Activated T-helper 1 cell treated with anti-CD3 and anti-CD28 coated beads, Interleukin-2, amount 50 U/mL, for 16 hours (primary cell): Measurements from ENCODE around the gene ZBTB18.
"Not testable (repeated sequence)": the region's sequence is repeated elsewhere in the genome, so short reads cannot be mapped to it uniquely, and the experiment has no call there.

Experiments used
- DNase-seq, 2 donors: peaks; one replicate each; pipeline ENCODE4 v3.0.0-alpha.2; 2020; ENCODE audit warnings: low read depth in 1 of 2, low spot score in 1 of 2

ZBTB18 gene

DNA sequence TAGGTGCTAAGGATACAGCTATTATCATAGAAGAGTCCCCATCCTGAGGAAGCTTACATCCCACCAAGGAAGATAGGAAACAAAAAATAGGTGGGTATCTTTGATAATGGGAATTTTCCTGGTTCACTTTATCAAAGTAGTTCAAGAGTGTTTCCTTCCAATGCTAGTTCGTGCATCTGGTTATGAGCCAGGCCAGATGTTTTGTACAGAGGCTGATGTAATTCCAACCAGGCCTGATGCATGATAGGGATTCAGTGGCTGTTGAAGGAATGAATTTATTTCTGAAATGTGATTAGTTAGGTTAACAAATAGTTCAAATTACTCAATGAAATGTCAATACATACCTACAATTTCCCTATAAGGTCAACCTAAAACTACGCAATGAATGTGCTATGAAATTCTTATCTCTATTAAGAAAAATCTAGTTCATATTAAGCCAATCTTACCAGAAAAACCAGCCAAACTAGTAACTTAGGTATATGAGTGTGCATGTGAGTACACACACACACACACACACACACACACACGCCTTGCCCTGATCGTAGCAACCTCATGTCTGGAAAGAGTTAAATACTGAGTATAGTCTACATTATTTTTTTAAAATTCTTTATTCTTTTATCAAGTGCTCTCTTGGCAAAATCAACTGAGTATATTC lies 9.5 kb upstream of the ZBTB18 start:
- no peak for DNase-seq

- DNase-seq, result no peak
Observed at GRCh38 chr1:244042293-244042692, 8.8 kb upstream of the ZBTB18 start.

DNA sequence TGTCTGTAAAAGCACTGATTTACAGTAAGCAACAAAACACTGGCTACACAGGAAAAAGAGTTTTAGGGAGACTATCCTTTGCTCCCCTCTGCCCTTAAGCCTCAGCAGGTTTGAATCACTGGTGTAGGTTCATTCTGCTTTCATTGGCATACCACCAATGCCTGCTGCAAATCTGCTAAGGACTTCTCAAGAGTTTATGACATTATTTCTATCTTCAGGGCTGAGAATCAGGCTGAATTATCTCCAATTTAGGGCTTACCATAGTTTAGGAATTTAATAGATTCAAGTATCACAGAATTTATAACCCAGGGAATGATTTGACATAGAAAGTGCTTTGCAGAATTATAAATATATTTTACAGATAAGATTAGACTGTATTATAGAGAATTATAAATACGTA lies 6.7 kb upstream of the ZBTB18 start:
- DNase-seq, result no peak

DNA sequence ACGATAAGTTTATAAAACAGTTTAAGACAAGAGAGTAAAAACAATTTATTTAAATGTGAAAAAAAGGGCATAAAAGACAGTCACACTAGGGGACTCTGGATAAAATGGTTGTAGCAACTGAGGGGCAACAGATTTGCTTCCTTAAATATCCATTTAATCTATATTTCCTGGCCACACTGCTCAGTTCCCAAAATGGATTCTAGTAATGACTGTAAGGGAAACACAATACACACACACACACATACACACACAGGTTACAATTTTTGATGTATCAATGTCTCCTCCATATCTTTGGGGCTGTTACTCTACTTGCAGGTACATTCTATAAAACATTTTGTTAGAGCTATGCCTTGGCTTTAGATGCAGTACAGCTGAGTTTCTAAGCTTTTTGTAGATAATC lies 4.8 kb upstream of the ZBTB18 start:
- not testable (repeated sequence) for DNase-seq

DNA sequence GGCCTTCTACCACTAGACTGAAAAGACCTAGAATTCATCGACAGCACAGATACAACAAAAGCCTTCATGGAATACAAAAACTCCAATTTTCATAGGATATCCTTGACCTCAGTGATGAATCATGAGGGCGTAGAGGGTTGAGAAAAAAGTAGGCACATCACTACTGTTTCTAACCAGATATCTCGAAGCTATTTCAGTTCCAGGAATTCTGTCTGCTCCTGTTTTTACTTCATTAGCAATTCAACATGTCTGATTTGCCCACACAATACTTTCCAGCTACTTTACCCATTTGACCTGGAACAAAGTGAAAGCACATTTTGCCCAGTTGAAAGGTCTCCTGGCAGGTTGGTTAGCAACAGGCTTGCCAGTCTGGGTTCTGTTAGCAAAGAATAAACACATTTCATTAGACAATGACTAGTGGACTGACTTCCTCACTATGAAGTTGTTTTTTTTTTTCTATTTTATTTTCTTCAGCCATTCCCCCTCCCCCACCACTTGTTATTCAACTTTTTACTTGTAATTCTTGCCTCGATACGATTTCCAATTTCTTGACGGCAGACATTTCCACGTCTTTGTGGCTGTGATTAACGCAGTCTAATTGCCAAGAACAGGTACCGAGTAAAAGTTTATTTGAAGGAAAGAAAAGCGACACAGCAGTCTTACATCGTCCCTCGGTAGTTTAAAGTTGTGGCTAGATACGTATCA lies 4.0 kb upstream of the ZBTB18 start:
- DNase-seq, result no peak

DNA sequence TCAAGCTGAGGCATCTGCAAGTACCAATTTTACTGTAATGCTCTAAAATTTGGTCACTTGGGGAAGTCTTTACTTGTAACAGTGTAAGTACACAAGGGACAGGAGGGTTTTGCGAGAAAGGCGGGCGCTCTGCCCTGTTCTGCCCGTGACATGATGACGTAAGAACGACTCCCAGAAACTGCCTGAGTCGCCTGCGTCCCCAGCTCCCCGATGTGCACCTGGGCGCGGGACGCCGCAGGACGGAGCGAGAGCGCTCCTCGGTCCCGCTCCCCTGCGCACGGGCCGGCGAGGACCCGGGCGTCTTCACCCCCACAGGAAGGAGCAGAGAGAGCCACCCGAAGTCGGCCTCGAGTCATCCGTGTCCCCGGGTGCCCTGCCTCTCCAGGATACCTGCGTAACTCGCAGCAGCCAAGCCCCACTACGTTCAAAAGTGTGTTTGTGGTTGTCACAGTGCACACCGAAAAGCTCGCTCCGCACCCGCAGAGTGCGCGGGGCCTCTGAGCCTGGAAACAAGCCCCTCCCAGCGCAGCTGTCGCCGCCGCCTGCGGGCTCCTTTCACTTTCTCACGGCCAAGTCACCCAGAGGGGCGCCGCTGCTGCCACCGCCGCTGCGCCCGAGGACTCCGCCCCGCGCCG lies 3.3 kb upstream of the ZBTB18 start:
- no peak for DNase-seq

GRCh38 chr1:244048256-244049161 lies 2.6 kb upstream of the ZBTB18 start:
- peak; percentile 95 to 97 for DNase-seq

GRCh38 chr1:244049162-244050013 lies 1.7 kb upstream of the ZBTB18 start:
- DNase-seq, result peak in 1 of 2 donors; percentile 31

- no peak for DNase-seq
Observed at GRCh38 chr1:244050014-244050834, 859 bp upstream of the ZBTB18 start.

DNA sequence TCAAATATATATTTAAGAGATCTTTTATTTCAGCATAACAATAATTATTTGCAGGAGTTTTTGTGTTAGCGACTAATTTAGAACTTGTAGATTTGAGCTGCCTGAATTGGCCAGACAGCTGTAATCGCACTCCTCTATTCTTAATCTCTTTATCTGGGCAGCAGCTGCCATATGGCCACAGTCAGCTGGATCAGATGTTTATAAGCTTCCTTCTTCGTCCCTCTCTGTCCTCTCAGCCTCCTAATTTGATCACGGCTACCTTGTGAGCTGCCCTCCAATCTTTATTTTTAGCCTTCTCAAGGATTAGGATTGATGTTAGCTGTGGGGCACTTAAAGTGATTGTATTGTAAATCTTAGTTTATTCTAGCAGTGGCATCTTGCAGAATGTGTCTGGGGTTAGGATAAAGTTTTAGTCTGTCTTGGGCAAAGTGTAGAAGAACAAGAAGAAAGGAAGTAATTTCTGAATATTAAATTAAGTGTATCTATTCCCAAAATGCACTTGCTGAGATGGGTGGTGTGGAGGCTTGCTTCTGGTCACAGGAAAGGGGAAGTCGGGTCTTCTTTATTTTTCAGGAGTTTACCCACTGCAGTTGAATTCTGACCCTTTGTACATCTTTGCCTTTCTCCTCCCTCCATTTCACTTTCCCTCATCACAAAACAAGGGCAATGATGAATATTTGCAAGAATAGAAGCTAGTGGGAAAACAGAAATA lies 1.1 kb downstream of the ZBTB18 start:
- DNase-seq, result no peak

DNA sequence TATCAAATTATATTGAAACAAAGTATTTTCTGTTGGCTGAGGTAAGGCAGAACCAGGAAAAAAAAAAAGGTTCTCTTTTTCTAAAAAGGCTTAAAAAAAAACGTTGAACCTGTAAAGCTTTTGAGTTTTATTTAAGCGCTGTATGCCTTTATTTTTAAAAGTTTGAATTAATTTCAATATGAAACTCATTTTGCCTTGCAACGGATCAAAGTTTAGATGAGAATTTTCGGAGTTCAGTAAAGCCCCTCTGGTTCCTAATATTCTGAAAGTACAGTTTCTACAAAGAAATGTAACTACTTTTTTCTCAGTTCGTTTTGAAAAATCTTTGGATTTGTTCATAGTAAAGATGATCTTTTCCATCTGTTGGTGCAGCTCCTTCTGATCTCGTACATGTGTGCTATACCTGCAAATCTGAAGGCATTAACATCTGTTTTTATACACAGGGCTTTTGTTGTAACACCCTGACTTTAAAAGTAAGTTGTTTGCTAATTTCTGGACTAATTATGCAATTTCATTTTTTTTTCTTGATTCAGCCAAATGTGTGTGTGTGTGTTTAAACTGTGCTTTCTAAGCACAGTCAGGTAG lies 1.7 kb downstream of the ZBTB18 start:
- DNase-seq, result no peak

DNA sequence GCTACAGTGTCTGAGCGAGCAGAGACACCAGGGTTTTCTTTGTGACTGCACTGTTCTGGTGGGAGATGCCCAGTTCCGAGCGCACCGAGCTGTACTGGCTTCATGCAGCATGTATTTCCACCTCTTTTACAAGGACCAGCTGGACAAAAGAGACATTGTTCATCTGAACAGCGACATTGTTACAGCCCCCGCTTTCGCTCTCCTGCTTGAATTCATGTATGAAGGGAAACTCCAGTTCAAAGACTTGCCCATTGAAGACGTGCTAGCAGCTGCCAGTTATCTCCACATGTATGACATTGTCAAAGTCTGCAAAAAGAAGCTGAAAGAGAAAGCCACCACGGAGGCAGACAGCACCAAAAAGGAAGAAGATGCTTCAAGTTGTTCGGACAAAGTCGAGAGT lies 2.7 kb downstream of the ZBTB18 start:
- no peak for DNase-seq

DNA sequence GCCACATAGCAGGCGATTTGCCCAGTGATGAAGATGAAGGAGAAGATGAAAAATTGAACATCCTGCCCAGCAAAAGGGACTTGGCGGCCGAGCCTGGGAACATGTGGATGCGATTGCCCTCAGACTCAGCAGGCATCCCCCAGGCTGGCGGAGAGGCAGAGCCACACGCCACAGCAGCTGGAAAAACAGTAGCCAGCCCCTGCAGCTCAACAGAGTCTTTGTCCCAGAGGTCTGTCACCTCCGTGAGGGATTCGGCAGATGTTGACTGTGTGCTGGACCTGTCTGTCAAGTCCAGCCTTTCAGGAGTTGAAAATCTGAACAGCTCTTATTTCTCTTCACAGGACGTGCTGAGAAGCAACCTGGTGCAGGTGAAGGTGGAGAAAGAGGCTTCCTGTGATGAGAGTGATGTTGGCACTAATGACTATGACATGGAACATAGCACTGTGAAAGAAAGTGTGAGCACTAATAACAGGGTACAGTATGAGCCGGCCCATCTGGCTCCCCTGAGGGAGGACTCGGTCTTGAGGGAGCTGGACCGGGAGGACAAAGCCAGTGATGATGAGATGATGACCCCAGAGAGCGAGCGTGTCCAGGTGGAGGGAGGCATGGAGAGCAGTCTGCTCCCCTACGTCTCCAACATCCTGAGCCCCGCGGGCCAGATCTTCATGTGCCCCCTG lies 3.3 kb downstream of the ZBTB18 start:
- no peak for DNase-seq

DNA sequence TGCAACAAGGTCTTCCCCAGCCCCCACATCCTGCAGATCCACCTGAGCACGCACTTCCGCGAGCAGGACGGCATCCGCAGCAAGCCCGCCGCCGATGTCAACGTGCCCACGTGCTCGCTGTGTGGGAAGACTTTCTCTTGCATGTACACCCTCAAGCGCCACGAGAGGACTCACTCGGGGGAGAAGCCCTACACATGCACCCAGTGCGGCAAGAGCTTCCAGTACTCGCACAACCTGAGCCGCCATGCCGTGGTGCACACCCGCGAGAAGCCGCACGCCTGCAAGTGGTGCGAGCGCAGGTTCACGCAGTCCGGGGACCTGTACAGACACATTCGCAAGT lies 3.8 kb downstream of the ZBTB18 start:
- no peak for DNase-seq

DNA sequence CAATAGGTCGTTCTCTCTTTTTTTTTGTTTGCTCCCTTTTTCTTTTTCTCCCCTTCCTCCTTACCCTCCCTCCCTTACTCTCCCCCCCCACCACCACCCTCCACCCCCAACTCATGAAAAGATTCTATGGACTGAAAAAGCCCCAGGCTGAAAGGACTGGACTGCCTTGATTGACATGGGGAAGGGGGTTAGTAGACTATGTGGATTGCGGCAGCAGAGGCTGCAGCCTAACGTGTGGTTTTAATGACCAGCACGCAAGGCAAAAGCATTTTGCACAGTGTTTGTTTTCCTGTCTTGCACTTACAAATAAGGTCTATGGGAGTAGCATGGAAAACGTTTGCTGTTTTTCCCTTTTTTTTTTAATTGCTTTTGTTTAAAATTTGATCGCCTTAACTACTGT lies 5.5 kb downstream of the ZBTB18 start:
- no peak for DNase-seq

- no peak for DNase-seq
Observed at GRCh38 chr1:244057474-244058385, 6.6 kb downstream of the ZBTB18 start.

- no peak for DNase-seq
Observed at GRCh38 chr1:244060117-244060516, 9.0 kb downstream of the ZBTB18 start.
